Embryonic facial prominence (tissue), 1 donor: ENCODE data around the gene TNFRSF19.
A peak's percentile ranks its signal among the peaks of the same experiment; 100 is the strongest.
"Not testable (repeated sequence)": the region's sequence is repeated elsewhere in the genome, so short reads cannot be mapped to it uniquely, and the experiment has no call there.

Experiments used
- DNase-seq: peaks from one replicate; pipeline ENCODE4 v3.0.0-alpha.2; 2016; ENCODE audit errors: extremely low spot score

The TNFRSF19 gene

GRCh38 chr13:23570921-23571315 is 706 bp downstream of the TNFRSF19 start:
- no peak for DNase-seq

DNA sequence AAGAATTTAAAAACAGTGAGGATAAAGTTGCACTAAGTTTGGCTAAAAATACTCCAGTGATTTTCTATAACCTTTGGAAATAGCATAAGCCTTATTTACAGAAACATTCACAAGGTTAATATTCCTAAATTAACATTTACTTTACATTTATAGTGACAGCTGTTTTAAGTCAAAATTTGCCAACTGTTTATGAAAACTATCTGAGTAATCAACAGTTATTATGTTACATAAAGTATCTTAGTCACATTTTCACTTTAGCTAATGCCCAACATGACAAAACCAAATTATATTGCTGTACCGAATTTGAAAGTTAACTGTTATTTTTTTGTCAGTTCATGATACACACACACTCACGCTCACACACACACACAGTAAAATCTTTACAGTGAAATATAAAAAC is 1.2 kb downstream of the TNFRSF19 start:
- no peak for DNase-seq

- no peak for DNase-seq
Observed at GRCh38 chr13:23572836-23573235, 2.6 kb downstream of the TNFRSF19 start.

DNA sequence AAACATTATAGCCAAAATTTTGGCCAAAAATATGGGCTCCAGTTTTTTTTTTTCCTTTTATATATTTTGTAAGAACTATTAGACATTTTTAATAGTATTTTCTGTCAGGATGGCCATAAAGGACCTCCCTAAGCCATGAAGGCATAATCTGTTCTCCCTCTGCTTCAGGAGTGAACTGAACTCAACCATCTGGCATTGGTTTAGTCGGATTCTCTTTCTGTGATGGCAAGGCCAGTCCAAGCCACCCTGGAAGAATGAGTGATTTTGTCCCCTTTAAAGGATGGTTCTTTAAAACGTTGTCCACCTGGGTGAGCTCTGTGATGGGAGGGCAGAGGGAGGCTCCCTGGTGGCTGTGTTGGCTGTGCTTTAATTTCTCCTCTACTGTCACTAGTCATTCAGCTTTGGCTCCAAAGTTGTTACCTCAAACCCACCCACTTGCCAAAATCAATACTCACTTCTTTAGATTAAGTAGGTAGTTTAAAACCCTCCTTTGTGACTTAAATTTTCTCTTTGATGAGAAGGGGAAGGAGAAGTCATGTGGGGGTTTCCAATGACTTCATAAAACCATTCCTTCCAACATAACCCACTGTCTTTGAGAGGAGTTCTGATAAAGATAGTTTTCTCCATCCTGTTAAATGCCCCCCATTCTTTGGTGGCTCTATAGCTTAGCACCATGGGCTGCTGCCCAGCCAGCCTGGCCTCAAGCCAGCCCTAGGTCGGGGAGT is 4.4 kb downstream of the TNFRSF19 start:
- no peak for DNase-seq

- no peak for DNase-seq
Observed at GRCh38 chr13:23575632-23576031, 5.4 kb downstream of the TNFRSF19 start.

GRCh38 chr13:23578411-23579071 is 8.3 kb downstream of the TNFRSF19 start:
- no peak for DNase-seq

DNA sequence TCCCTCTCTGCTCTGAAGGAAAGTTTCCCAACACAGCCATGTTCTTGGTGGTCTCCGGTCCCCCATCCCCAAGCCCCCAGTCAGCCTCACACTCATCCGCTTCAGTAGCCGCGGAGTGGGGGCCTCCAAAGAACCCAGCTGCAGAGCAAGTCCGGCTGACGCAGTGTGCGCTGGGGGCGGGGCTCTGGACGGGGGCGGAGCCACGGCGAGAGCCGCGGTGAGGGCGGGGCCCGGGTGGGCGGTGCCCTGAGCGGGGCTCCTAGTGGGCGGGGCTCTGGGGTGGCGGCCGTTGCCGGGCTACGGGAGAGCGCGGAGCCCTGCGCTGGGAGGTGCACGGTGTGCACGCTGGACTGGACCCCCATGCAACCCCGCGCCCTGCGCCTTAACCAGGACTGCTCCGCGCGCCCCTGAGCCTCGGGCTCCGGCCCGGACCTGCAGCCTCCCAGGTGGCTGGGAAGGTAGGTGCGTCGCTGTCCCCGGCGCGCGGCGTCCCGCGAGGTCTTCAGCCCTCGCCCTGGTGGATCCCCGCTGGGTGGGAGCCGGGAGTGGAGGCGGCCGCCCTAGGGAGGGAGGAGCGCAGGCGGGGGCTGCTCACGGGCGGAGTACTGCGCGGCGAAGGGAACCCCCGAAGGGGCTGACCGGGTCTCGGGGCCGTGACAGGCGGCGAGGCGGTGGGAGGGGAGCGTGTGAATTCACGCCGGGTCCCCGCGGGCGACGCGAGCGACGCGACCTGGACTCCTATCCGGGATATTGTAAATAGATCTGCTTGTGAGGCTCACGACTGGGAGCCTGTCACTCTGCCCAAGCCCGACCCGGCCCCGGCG is 9.1 kb downstream of the TNFRSF19 start:
- peak; percentile 76 for DNase-seq

DNA sequence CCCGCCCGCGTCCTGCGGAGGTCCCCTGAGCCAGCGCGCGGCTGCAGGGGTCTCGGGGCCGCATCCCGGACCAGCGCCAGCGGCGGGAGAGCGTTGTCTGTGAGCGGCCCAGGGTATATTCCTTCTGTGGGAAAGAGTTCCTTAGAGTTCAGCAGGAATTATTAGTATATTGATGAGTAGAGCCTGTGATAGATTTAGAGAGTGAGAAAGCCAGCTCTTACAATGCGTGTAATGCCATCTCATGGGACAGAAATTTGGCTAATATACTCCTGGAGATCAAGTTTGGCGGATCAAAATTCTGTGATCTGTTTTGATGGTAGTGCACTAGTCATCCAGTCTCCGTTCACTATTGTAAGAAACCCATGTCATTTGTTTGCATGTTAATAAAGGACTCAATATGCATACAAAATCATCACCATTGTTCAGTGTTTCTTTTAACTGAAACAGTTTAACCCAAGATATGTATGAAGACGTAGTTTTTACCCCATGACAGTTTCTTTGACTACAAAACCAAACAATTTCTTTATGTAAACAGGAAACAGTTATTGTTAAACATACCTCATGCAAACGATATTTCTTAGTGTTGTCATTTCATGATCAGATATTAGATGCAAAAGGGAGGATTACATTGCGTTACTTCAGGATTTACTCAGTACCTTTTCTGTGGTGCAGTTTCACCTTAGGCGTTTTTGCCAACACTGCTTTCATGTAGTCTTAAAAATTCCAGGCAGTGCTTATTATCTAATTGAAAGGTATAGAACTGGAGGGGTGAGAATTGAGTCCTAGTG is 9.9 kb downstream of the TNFRSF19 start:
- no peak for DNase-seq

- no peak for DNase-seq
Observed at GRCh38 chr13:23580684-23581060, 10.5 kb downstream of the TNFRSF19 start.

GRCh38 chr13:23583491-23583890 is 13.3 kb downstream of the TNFRSF19 start:
- DNase-seq, result no peak

- no peak for DNase-seq
Observed at GRCh38 chr13:23584275-23584674, 14.1 kb downstream of the TNFRSF19 start.

GRCh38 chr13:23586336-23586735 is 16.1 kb downstream of the TNFRSF19 start:
- DNase-seq, result no peak

DNA sequence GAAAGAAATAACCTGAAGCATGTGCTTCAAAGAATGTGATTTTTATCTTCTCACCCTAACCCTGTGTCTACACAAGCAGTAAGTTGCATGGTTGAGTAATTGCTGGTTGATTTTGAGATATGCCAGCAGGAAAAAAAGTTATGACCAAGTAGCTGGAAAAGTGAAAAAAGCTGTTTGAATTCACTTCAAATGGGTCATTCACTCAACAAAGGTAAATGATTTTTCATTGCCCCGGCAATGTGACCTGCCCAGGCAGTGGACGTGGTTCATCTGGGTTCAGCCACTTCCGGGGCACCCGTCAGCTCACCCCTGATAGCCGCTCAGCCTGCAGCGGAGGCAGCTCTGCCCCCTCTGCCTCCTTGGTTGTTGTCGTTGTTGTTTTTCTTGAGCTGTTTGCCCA is 18.5 kb downstream of the TNFRSF19 start:
- DNase-seq, result no peak

DNA sequence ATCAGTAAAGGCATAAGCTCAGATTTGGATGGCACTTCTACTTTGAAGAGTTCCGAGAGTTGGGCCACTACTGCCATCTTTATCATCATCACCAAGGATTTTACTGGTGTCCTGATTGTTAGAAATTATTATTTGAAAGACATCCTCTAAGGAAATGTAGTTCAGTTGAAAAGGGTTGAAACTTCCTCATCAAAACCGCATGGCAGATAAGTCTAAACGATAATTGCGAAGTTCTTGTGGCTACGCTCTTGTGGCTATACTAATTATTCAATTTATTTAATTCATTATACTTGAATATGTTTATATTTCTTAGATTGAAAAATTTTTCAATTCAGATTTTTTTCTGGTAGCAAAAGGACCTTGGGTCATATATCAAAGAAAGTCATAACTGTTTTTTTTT is 22.4 kb downstream of the TNFRSF19 start:
- no peak for DNase-seq

GRCh38 chr13:23593148-23593547 is 22.9 kb downstream of the TNFRSF19 start:
- DNase-seq, result no peak

GRCh38 chr13:23594290-23594689 is 24.1 kb downstream of the TNFRSF19 start:
- DNase-seq, result not testable (repeated sequence)

DNA sequence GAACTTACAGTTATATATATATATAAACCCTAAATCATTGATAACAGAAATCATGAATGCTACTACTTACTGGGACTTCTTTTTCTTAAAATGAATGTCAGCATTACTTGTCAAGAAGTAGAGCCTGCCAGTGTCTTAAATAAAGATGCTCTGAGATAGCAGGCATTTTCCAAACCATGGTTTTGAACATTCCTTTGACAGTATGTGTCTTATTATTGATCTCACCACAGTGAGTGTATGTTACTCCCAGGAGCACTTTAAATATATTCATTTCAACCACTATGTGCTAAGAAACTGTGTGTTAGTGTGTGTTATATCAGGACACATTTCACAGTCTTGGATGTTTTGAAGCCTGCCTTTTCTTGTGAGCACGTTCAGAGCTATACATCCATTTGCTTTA is 28.2 kb downstream of the TNFRSF19 start:
- DNase-seq, result no peak

GRCh38 chr13:23599083-23599925 is 29.1 kb downstream of the TNFRSF19 start:
- no peak for DNase-seq

DNA sequence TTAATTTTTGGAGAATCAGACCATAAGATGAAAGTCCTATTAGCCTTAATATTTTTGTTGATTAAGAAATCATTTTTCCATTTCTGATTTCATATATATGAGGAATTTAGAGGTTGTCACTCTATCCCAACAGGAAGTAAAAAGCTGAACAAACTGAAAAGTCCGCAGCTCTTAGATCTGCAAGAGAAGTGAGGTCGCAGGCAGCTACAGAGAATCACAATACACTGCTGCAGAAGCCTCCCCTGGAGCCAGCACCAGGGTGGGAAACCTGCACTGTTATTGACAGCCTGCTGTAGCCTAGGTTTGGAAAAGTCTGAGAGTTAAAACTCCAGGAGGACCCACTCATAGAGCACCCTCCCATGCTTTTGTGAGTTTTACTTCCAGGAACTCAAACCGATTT is 29.9 kb downstream of the TNFRSF19 start:
- no peak for DNase-seq

- no peak for DNase-seq
Observed at GRCh38 chr13:23600534-23600933, 30.3 kb downstream of the TNFRSF19 start.

DNA sequence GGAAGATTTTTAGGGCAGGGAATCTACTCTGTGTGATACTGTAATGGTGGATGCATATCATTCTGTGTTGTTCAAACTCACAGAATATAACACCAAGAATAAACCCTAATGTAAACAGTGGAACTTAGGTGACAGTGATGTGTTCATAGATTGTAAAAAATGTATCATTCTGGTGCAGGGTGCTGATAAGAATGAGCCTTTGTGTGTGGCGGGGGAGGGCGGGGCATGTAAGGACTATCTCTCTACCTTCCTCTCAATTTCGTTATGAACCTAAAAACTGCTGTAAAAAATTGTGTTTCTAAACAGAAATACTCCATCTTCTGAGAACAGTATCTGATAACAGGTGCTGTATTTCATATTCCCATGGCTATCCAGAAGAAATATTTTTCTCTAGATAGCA is 35.6 kb downstream of the TNFRSF19 start:
- no peak for DNase-seq
